ENCODE results near the gene ATP7A.

The ATP7A gene

GRCh38 chrX:77945910-77946545, 35.5 kb downstream of the ATP7A start:
- DNase-seq (ENCODE audit: low read depth) = no peak

GRCh38 chrX:77946571-77946970, 36.1 kb downstream of the ATP7A start:
- DNase-seq (ENCODE audit: low read depth) = no peak

- DNase-seq (ENCODE audit: low read depth) = no peak
These were observed 39.3 kb downstream of the ATP7A start for GRCh38 chrX:77949840-77950239.

- no peak for DNase-seq (ENCODE audit: low read depth)
These were observed 41.7 kb downstream of the ATP7A start for GRCh38 chrX:77952173-77952572.

- DNase-seq (ENCODE audit: low read depth) = no peak
These were observed 42.8 kb downstream of the ATP7A start for GRCh38 chrX:77953302-77953701.

- no peak for DNase-seq (ENCODE audit: low read depth)
These were observed 43.2 kb downstream of the ATP7A start for GRCh38 chrX:77953708-77954107.

- no peak for DNase-seq (ENCODE audit: low read depth)
These were observed 50.1 kb downstream of the ATP7A start for GRCh38 chrX:77960567-77960966.

GRCh38 chrX:77961063-77961462, 50.6 kb downstream of the ATP7A start:
- DNase-seq (ENCODE audit: low read depth) = no peak

- DNase-seq (ENCODE audit: low read depth) = no peak
These were observed 51.8 kb downstream of the ATP7A start for GRCh38 chrX:77962068-77962902.

- DNase-seq (ENCODE audit: low read depth) = no peak
These were observed 55.9 kb downstream of the ATP7A start for GRCh38 chrX:77966361-77966760.

GRCh38 chrX:77967631-77968030, 57.1 kb downstream of the ATP7A start:
- no peak for DNase-seq (ENCODE audit: low read depth)

- no peak for DNase-seq (ENCODE audit: low read depth)
These were observed 59.0 kb downstream of the ATP7A start, which contains the start of gene PGAM4 for GRCh38 chrX:77969538-77969937. Gene PGAM4, minus strand, starts transcription at chrX:77969638. Its CDS starts 0 bp downstream, at chrX:77969638.

- no peak for DNase-seq (ENCODE audit: low read depth)
These were observed 65.3 kb downstream of the ATP7A start for GRCh38 chrX:77975755-77976154.

GRCh38 chrX:77977095-77977494, 66.6 kb downstream of the ATP7A start:
- DNase-seq (ENCODE audit: low read depth) = no peak

- DNase-seq (ENCODE audit: low read depth) = no peak
These were observed 67.0 kb downstream of the ATP7A start for GRCh38 chrX:77977518-77977917.

- DNase-seq (ENCODE audit: low read depth) = no peak
These were observed 69.4 kb downstream of the ATP7A start for GRCh38 chrX:77979870-77980269.

- no peak for DNase-seq (ENCODE audit: low read depth)
These were observed 101.4 kb downstream of the ATP7A start for GRCh38 chrX:78011846-78012245.

GRCh38 chrX:78019586-78020483, 109.3 kb downstream of the ATP7A start:
- DNase-seq (ENCODE audit: low read depth) = no peak

- no peak for DNase-seq (ENCODE audit: low read depth)
These were observed 114.0 kb downstream of the ATP7A start for GRCh38 chrX:78024349-78025059.

- DNase-seq (ENCODE audit: low read depth) = no peak
These were observed 117.3 kb downstream of the ATP7A start for GRCh38 chrX:78027798-78028197.

- DNase-seq (ENCODE audit: low read depth) = no peak
These were observed 119.2 kb downstream of the ATP7A start for GRCh38 chrX:78029663-78030062.

GRCh38 chrX:78035061-78035460, 124.6 kb downstream of the ATP7A start:
- no peak for DNase-seq (ENCODE audit: low read depth)
